Measurements from ENCODE around the gene NRBF2. TPM values are rescaled to one million over a fixed set of nuclear protein-coding genes. Genes with fewer than 3 reads are reported as not detected.

NRBF2 gene
- total and polyA plus RNA-seq, 9 of the 15 experiments (the other 6 are each of a cell fraction or from before 2014, with no cell fraction given), result 20.8 to 52.1 (median 30.5) TPM

GRCh38 chr10:63103971-63104409 lies 29.1 kb upstream of the NRBF2 start (continued):
- TF ChIP-seq SRSF7 (optimal IDR thresholded peaks at IDR 0.05; ENCODE audit: low read depth, low read length) (no peak), NBN (IDR thresholded peaks at IDR 0.05; ENCODE audit: low read depth) (no peak), CREM (IDR thresholded peaks at IDR 0.05; ENCODE audit: low read depth) (peak; percentile 52), TCF7L2 (IDR thresholded peaks at IDR 0.05; ENCODE audit: low read depth, low read length) (no peak), TAL1 (IDR thresholded peaks at IDR 0.05) (no peak), NCOR1 (IDR thresholded peaks at IDR 0.05) (0 out of 2 replicates have a peak, but pooled peaks have one; percentile 12), NR0B1 (IDR thresholded peaks at IDR 0.05; ENCODE audit: partially characterized antibody) (no peak), TEAD4 (IDR thresholded peaks at IDR 0.05; ENCODE audit: low read length) (no peak), TEAD4 (CRISPR knock-in tag; IDR thresholded peaks at IDR 0.05; ENCODE audit: borderline replicate concordance) (no peak), MAFG (tag; conservative IDR thresholded peaks at IDR 0.05) (peak; percentile 66), MEIS2 (IDR thresholded peaks at IDR 0.05; ENCODE audit: partially characterized antibody) (peak; percentile 21), STAT6 (CRISPR knock-in tag; IDR thresholded peaks at IDR 0.05) (no peak), DMBX1 (CRISPR knock-in tag; IDR thresholded peaks at IDR 0.05; ENCODE audit: borderline replicate concordance) (no peak), ATF4 (CRISPR knock-in tag; IDR thresholded peaks at IDR 0.05) (no peak), CREB1 (IDR thresholded peaks at IDR 0.05) (no peak), CREB1 (CRISPR knock-in tag; IDR thresholded peaks at IDR 0.05) (peak; percentile 43; the same call in 1 of the 2 replicates), GATA2 (CRISPR knock-in tag; IDR thresholded peaks at IDR 0.05) (0 out of 2 replicates have a peak, but pooled peaks have one; percentile 8), ZNF184 (CRISPR knock-in tag; IDR thresholded peaks at IDR 0.05) (no peak), TAF1 (IDR thresholded peaks at IDR 0.05; ENCODE audit: control insufficient read depth, extremely low read depth, insufficient read depth, low read length, severe bottlenecking) (no peak), FIP1L1 (IDR thresholded peaks at IDR 0.05; ENCODE audit: low read depth, low read length, poor library complexity, severe bottlenecking) (no peak), C11orf30 (IDR thresholded peaks at IDR 0.05; ENCODE audit: low read depth) (peak; percentile 79; the same call in 1 of the 2 replicates), MAFK (IDR thresholded peaks at IDR 0.05; ENCODE audit: low read length) (peak; percentile 63), HNRNPLL (IDR thresholded peaks at IDR 0.05; ENCODE audit: low read depth, low read length, poor library complexity, severe bottlenecking) (no peak), RCOR1 (IDR thresholded peaks at IDR 0.05; ENCODE audit: borderline replicate concordance in 1 of 2, low read depth in 2 of 2, low read length in 2 of 2) (peak in 1 of 2 experiments; percentile 65; a peak in 1 of 4 replicates), CEBPG (CRISPR knock-in tag; IDR thresholded peaks at IDR 0.05) (no peak), CEBPG (tag; conservative IDR thresholded peaks at IDR 0.05 in 1 of 2, IDR thresholded peaks at IDR 0.05 in 1 of 2) (0 out of 4 replicates have a peak, but pooled peaks of 1 of the 2 experiments have one; percentile 9)
